GM18505 (cell line): ENCODE measurements around the gene HAO1.
"Not testable (repeated sequence)": the region's sequence is repeated elsewhere in the genome, so short reads cannot be mapped to it uniquely, and the experiment has no call there.

Source experiments
- ATAC-seq: cut with Tn5 transposase; IDR thresholded peaks from one replicate; pipeline ENCODE4 v1.9.1; 2021; ENCODE audit not compliant: unreplicated experiment
- POLR2A ChIP-seq: IDR thresholded peaks from 4 replicates; pipeline ENCODE4 v1.6.1; 2011; ENCODE audit warnings: borderline replicate concordance; ENCODE audit not compliant: insufficient read depth, insufficient read length; ENCODE audit errors: extremely low read depth

HAO1 gene

DNA sequence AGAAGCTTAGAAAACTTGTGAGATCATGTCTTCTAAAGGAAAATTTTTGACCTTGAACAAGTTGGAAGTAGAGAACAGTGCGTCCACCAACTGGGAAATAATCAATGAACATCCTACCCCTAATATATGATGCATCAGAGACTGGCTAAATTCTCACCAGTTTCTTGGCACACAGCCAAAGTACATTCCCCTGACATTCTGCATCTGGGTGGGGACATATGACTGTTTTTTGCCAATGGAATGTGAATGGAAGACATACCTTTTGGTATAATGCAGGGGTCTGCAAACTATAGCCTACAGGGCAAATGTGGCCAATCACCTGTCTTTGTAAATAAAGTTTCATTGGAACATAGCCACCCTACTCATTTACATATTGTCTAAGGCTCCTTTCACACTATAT lies 84.7 kb downstream of the HAO1 start:
- no peak for ATAC-seq
- no peak for TF ChIP-seq POLR2A

- no peak for ATAC-seq
- TF ChIP-seq POLR2A = no peak
Observed at GRCh38 chr20:7853493-7853892, 86.8 kb downstream of the HAO1 start.

DNA sequence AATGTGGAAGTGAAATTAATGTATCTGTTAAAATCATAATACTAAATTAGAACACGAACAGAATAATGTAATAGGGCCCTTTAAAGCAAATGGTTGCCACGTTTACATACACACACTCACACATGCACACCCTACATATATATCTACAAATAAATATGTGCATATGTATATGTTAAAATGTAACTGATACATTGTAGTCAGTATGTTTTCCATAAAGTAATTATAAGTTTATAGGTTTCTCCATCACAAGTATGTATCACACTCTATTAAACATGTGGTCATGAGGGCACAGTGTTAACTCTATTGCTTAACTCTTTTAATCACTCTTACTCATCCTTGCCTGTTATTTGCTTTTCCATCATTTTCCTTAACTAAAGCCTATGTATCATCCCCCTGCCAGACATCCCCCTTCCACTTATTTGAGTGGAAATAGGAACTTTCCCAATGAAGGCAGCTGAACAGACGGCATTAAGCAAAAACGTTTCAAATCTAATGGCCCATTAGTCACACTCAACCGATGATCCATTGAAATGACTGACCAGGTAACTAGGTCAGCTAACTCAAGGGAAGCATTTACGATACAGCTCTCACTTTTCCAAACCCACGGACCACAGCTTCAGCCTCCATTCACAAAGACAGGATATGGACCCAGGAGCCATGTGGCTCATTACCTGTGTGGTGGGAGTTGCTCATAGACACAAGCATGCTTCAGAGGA lies 89.3 kb downstream of the HAO1 start:
- no peak for ATAC-seq
- no peak for TF ChIP-seq POLR2A

GRCh38 chr20:7849675-7850074 lies 90.6 kb downstream of the HAO1 start:
- no peak for ATAC-seq
- TF ChIP-seq POLR2A = no peak

DNA sequence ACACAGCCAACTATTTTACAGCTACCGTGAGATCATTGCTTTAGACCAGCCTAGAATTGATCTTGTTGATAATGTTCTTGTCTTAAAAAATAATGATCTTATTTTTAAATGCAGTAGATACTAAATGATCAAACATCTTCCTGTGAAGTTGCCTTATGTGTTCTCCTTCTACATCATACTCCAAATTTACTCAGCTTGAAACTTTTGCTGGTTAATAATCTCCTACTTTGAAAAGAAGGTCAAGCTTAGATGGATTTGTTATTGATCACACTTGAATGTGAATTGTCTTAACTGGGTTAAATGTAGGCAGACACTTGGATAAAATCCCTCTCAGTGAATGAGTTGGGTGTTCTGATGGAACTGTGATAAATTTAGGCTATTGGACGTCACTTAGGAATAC lies 91.9 kb downstream of the HAO1 start:
- no peak for TF ChIP-seq POLR2A
- no peak for ATAC-seq

DNA sequence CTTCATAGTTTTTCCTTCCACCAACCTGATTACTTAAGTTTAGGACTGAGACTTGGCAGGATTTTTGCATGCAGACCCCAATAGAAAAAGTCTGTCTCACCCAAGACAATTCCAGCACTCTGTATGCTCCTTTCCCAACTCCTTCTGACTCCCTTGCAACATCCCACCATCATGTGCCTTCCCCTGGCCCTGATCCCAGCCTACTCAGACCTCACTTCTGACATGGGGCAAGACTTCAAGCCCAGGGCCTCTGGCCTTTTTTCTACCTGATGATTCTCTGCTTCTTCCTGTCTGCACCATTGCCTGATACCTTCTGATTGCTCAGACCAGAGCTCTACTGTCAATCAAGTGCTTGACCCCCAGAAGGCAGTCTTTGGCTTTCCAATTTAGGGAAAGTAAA lies 96.6 kb downstream of the HAO1 start:
- no peak for ATAC-seq
- TF ChIP-seq POLR2A = no peak

DNA sequence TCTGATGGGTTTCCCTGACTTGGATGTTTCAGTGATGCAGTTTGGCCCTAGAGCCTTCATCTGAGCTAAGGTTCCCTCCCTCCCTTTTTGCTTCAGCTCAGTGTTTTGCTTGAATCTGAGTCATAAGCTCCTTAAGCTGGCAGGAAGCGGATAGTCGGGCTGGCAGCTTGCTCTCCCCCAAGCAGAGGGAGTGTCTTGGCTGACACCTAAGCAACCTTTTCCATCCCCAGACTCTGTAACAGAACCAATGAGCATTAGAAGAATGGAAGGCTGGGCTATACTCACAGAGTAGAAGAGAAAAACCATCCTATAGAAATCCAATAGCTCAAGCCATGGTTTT lies 98.3 kb downstream of the HAO1 start:
- no peak for TF ChIP-seq POLR2A
- no peak for ATAC-seq

DNA sequence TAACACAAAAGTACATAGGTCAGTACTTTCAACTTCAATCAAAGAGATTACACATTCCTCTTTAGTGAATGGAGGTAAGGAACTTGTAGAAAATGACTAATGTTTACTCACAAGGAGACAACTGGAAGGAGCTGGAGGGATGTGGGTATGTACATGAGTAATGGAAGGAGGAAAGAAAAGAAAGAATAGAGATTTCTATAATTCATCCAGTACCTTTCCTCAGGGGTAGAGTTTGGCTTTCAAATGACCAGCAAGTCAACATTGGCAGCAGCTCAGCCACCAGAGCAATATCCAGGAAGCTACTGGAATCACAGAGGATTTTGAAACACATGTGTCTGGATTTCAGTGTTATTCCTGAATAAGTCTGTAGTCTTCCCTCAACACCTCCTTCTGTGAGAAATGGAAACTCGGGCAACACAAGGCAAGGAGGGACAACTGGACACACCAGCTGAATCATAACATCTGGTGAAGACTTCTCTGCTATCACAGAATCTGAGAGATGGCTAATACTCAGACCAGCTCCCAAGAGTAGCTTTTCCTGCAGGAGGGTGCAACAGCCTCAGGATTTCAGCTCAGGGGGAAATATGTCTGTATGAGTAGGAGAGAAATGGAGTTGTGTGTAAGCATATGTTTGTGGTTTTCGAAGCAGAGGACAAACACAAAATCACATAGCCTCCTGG lies 98.8 kb downstream of the HAO1 start:
- TF ChIP-seq POLR2A = no peak
- ATAC-seq = no peak

DNA sequence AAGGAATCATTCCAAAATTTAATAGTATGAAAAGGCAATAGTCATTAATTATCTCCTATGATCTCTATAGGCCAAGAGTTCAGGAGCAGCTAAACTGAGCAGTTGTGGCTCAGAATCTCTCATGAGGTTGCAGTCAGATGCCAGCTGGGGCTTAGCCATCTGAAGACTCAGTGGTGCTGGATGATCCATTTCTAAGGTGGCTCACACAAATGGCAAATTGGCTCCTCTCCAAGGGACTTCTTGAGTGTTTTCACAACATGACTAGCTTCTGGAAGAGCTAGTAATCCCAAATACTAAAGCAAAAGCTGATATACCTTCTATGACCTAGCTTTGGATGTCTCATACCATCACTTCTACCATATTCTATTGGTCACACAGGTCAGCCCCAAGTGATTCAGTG lies 104.2 kb downstream of the HAO1 start:
- TF ChIP-seq POLR2A = no peak
- no peak for ATAC-seq

GRCh38 chr20:7834441-7834840 lies 105.8 kb downstream of the HAO1 start:
- not testable (repeated sequence) for ATAC-seq
